Measurements from ENCODE around the gene AMER2.

GRCh38 chr13:25177636-25178035, 5.5 kb upstream of the AMER2 start:
- TF ChIP-seq, protein P1, sequence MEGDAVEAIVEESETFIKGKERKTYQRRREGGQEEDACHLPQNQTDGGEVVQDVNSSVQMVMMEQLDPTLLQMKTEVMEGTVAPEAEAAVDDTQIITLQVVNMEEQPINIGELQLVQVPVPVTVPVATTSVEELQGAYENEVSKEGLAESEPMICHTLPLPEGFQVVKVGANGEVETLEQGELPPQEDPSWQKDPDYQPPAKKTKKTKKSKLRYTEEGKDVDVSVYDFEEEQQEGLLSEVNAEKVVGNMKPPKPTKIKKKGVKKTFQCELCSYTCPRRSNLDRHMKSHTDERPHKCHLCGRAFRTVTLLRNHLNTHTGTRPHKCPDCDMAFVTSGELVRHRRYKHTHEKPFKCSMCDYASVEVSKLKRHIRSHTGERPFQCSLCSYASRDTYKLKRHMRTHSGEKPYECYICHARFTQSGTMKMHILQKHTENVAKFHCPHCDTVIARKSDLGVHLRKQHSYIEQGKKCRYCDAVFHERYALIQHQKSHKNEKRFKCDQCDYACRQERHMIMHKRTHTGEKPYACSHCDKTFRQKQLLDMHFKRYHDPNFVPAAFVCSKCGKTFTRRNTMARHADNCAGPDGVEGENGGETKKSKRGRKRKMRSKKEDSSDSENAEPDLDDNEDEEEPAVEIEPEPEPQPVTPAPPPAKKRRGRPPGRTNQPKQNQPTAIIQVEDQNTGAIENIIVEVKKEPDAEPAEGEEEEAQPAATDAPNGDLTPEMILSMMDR (conservative IDR thresholded peaks at IDR 0.05; ENCODE audit: low read depth in 2 of 2) = no peak
- TF ChIP-seq EZH2 (IDR thresholded peaks at IDR 0.05; ENCODE audit: low read depth, unreplicated experiment) (no peak), POLR2AphosphoS5 (IDR thresholded peaks at IDR 0.05; ENCODE audit: low read depth) (no peak), REST (IDR thresholded peaks at IDR 0.05; ENCODE audit: unreplicated experiment) (no peak), CREB1 (CRISPR knock-in tag; IDR thresholded peaks at IDR 0.05; ENCODE audit: low read depth) (no peak), NANOG (IDR thresholded peaks at IDR 0.05; ENCODE audit: borderline replicate concordance) (no peak), EZH2phosphoT487 (IDR thresholded peaks at IDR 0.05; ENCODE audit: unreplicated experiment) (no peak), ZNF462 (CRISPR knock-in tag; IDR thresholded peaks at IDR 0.05) (no peak), ETS1 (IDR thresholded peaks at IDR 0.05) (no peak), JUNB (IDR thresholded peaks at IDR 0.05; ENCODE audit: unreplicated experiment) (no peak), ZNF331 (CRISPR knock-in tag; IDR thresholded peaks at IDR 0.05; ENCODE audit: low read depth) (no peak)

Data from GM23338 (cell line).